ENCODE measurements around the gene SPRY4.

Gene SPRY4

DNA sequence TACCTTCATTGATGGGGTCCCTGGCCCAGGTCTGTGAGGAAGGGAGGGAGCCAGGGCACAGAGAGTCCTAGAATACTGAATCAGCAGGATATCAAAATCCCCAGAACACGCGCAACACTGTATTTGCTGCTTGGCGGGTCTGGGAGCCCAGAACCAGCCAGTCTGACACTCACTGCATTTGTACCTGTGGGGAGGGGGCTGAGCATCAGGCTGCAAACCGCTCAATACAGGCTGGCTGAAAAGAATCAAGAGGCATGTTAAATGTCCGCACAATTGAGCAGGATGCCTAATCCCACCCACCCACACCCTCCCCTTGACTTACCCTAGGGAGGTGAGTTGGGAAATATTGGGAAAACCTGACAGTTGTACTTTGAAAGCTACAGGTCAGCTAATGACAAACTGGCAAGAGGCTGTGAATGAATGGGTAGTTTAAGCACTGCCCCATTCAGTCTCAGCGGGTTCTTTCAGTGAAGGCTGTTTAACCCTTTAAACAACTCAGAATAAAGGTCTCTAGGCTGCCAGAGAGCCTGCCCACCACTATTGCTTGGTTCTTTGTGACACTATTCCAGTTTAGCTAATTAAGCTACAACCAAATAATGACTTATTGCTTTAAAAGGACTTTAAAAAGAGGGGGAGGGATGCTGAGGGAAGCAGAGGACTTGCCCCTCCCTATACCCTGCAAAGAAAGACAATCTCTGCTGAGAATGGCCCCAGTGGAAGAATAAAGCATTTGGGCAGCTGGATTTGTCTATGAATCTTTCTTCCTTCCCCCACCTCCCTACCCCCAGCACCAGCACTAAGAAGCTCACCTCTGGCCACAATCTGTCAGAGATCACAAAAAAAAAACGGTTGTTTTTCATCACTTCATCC lies 5.0 kb downstream of the SPRY4 start:
- H3K4me3 ChIP-seq (replicated peaks; ENCODE audit: low read depth, low read length) = peak overlapping the region; percentile 95
- no peak for DNase-seq (ENCODE audit: low read depth)
- TF ChIP-seq, protein P1, sequence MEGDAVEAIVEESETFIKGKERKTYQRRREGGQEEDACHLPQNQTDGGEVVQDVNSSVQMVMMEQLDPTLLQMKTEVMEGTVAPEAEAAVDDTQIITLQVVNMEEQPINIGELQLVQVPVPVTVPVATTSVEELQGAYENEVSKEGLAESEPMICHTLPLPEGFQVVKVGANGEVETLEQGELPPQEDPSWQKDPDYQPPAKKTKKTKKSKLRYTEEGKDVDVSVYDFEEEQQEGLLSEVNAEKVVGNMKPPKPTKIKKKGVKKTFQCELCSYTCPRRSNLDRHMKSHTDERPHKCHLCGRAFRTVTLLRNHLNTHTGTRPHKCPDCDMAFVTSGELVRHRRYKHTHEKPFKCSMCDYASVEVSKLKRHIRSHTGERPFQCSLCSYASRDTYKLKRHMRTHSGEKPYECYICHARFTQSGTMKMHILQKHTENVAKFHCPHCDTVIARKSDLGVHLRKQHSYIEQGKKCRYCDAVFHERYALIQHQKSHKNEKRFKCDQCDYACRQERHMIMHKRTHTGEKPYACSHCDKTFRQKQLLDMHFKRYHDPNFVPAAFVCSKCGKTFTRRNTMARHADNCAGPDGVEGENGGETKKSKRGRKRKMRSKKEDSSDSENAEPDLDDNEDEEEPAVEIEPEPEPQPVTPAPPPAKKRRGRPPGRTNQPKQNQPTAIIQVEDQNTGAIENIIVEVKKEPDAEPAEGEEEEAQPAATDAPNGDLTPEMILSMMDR (IDR thresholded peaks at IDR 0.05; ENCODE audit: low read length, missing control alignments) = no peak

DNA sequence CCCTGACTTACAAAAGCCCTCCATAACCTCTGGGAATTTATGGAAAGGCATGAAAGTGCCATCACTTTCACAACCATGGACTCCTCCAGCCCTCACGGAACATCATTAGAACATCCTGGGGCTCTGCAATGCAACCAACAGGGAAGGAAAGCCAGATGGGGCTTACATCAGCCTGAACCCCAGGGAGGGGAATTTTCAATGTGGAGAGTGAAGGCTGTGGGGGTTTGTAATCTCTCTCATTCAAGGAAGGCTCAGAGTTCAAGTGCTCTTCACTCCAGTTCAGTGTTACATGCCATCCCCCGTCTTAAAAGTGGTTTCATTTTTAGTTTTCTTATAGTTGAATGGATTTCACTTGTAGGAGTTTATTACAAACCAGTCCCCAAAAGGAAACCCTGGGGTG lies 5.7 kb downstream of the SPRY4 start:
- peak overlapping the region; percentile 95 for H3K4me3 ChIP-seq (replicated peaks; ENCODE audit: low read depth, low read length)
- TF ChIP-seq, protein P1 (IDR thresholded peaks at IDR 0.05; ENCODE audit: low read length, missing control alignments) = no peak

DNA sequence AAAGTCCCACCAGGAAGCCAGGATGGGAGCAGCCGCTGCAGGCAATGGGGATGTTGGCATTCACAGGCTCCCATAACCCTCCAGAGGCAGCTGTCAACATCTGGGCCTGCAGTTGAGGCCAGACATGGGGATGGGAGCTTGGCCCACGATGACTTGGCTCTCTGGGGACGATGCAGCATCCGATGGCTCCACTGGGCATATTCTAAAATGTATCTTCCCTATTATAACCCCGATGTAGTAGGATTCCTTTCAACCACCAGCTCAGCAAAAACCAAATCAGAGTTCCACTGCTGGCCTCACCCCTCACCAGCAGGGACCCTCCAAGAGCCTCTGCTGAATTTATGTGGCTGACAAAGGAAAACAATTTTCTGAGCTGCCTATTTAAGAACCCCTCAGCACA lies 7.1 kb downstream of the SPRY4 start:
- DNase-seq (ENCODE audit: low read depth) = no peak
- H3K4me3 ChIP-seq (replicated peaks; ENCODE audit: low read depth, low read length) = no peak overlapping the region
- TF ChIP-seq, protein P1 (IDR thresholded peaks at IDR 0.05; ENCODE audit: low read length, missing control alignments) = peak; percentile 43

More for the DNA sequence above, 5.7 kb downstream of the SPRY4 start:
- no peak for DNase-seq (ENCODE audit: low read depth)

DNA sequence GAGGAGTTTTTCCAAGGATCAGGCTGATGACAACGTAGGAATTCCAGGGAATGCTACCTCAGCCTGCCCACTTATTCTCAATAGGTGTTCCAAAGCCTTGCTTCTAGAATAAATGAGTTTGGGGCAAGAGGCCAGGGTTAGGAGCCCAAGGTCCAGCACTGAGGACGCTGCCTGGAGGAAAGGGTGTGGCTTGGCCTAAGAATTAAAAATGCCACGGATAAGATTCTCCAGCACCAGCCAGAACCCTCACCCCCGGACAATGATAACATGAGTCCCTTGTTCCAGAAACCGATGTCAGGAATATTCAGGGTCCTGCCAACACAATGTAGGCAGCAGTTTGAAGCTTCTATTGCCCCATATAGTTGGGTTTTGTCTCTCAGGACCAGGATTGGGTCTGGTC lies 7.6 kb downstream of the SPRY4 start:
- H3K4me3 ChIP-seq (replicated peaks; ENCODE audit: low read depth, low read length) = no peak overlapping the region
- DNase-seq (ENCODE audit: low read depth) = no peak
- TF ChIP-seq, protein P1 (IDR thresholded peaks at IDR 0.05; ENCODE audit: low read length, missing control alignments) = no peak

DNA sequence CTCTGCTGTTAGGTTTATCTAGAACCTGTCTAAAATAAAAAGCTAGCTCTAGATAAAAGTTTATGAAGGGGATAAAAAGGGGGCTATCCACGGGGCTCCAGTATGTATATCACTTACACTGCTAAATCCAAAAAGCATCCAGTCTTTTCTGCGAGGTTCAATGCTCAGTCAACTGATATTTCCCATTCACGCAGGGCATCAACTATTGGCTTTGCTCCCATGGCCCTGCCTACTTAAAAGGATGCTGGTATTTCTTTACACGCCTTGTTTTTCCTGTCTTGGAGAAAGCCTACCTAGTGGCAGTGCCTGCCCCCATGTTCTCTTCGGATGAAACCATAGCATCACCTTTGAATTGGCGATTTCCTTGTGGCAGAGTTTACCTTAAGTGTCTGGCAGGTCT lies 8.1 kb downstream of the SPRY4 start:
- TF ChIP-seq, protein P1 (IDR thresholded peaks at IDR 0.05; ENCODE audit: low read length, missing control alignments) = no peak
- no peak overlapping the region for H3K4me3 ChIP-seq (replicated peaks; ENCODE audit: low read depth, low read length)
- DNase-seq (ENCODE audit: low read depth) = no peak

DNA sequence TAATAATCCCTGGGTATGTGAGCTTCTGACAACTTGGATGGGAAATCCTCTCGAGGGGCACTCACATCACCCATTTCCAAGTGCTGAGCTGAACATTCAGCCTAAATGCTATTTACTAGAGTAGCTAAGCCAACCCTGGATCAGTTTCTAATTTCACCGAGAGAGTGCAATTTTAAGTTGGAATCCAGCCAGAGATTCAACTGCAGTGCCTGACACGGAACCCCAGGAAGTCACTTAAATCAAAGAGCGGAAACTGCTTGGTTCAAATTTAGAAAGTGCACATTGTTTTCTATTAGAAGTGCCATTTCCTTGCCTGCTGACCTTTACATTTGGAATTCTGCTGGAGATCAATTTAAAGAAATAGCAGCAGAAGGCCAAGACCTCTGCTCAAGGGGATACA lies 8.8 kb downstream of the SPRY4 start:
- peak; percentile 74 for DNase-seq (ENCODE audit: low read depth)
- no peak overlapping the region for H3K4me3 ChIP-seq (replicated peaks; ENCODE audit: low read depth, low read length)
- TF ChIP-seq, protein P1 (IDR thresholded peaks at IDR 0.05; ENCODE audit: low read length, missing control alignments) = no peak

Measured in fibroblast of pulmonary artery (primary cell).